Keratinocyte (primary cell): ENCODE results near the gene CCIN.

Source experiments
- CTCF ChIP-seq, 3 experiments: IDR thresholded peaks in 1 of 3; conservative IDR thresholded peaks in 1 of 3; optimal IDR thresholded peaks in 1 of 3; 2 replicates in 2 of 3; 3 replicates in 1 of 3; pipeline versions ENCODE3 to v1.5.1; 2011; ENCODE audit warnings: low read length in 3 of 3, mild to moderate bottlenecking in 3 of 3, moderate library complexity in 2 of 3, control low read depth in 1 of 3, inconsistent platforms in 1 of 3; ENCODE audit not compliant: insufficient read depth in 2 of 3; ENCODE audit errors: extremely low read depth in 1 of 3
- EZH2 ChIP-seq: IDR thresholded peaks from one replicate; pipeline ENCODE4 v1.6.1; 2012; ENCODE audit warnings: inconsistent platforms, mild to moderate bottlenecking, low read length, moderate library complexity

DNA sequence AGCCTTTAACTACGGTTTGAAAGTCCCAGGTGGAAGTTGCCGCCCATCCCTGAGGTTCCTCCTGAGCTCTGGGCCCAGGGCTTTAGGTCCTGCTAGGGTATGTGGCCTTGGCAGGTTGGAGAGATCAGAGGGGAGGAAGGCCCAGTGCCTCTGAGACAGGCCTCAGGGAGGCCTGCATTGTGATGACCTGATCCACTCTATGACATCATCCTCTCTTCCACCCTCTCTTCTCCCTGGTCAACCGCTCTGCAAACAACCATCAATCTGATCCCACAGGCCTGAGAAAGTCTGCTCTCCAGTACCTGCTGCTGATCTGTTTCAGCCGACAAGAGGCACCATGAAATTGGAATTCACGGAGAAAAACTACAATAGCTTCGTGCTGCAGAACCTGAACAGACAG is at the start of gene CCIN:
- TF ChIP-seq CTCF (optimal IDR thresholded peaks at IDR 0.05 in 1 of 3, IDR thresholded peaks at IDR 0.05 in 1 of 3, conservative IDR thresholded peaks at IDR 0.05 in 1 of 3; ENCODE audit: extremely low read depth in 1 of 3, insufficient read depth in 2 of 3, low read length in 3 of 3) = no peak
- TF ChIP-seq EZH2 = no peak
